K562 (cell line): ENCODE results near the gene NKIRAS2. TPM values are rescaled to one million over a fixed set of nuclear protein-coding genes. Genes with fewer than 3 reads are reported as not detected.

ENCODE experiments used
- CAMTA2 ChIP-seq: fragments of 250-450 bp; sonication (Bioruptor Pico); conservative IDR thresholded peaks from 2 replicates; pipeline ENCODE4 v1.5.1; 2022
- CREB1 ChIP-seq, 2 experiments: sonication (generic) in 1 of 2; formaldehyde crosslinking in 1 of 2; IDR thresholded peaks; 2 replicates each; pipeline versions ENCODE4 v1.6.1 to v1.8.0; 2012 to 2022; ENCODE audit warnings: inconsistent platforms in 1 of 2, mild to moderate bottlenecking in 1 of 2, missing genetic modification reagents in 1 of 2, moderate library complexity in 1 of 2
- EP400 ChIP-seq: fragments of 450-650 bp; IDR thresholded peaks from 2 replicates; pipeline ENCODE4 v1.6.1; 2017; ENCODE audit warnings: antibody characterized with exemption, mild to moderate bottlenecking, moderate library complexity
- JUND ChIP-seq, 2 experiments: IDR thresholded peaks; 2 replicates in 1 of 2; 3 replicates in 1 of 2; pipeline ENCODE4 v1.6.1; 2011; ENCODE audit warnings: borderline replicate concordance in 2 of 2, low read depth in 2 of 2, low read length in 2 of 2, improper control_type of control experiment in 1 of 2, missing biosample characterization in 1 of 2, missing genetic modification characterization in 1 of 2, missing genetic modification reagents in 1 of 2
- L3MBTL2 ChIP-seq: fragments of 450-650 bp; IDR thresholded peaks from 2 replicates; pipeline ENCODE4 v1.6.1; 2016; ENCODE audit warnings: mild to moderate bottlenecking, moderate library complexity
- NR1H2 ChIP-seq: sonication (generic); formaldehyde crosslinking; IDR thresholded peaks from 2 replicates; pipeline ENCODE4 v1.4.0; 2020; ENCODE audit warnings: mild to moderate bottlenecking, missing genetic modification reagents
- PML ChIP-seq: IDR thresholded peaks from 2 replicates; pipeline ENCODE4 v1.6.1; 2012; ENCODE audit warnings: low read length, inconsistent platforms
- PPARD ChIP-seq: fragments of 250-450 bp; sonication (Bioruptor Pico); IDR thresholded peaks from 2 replicates; pipeline ENCODE4 v1.8.0; 2022; ENCODE audit warnings: inconsistent platforms, mild to moderate bottlenecking, moderate library complexity
- SAFB ChIP-seq: fragments of 200-400 bp; formaldehyde crosslinking; IDR thresholded peaks from 2 replicates; pipeline ENCODE4 v1.6.1; 2017; ENCODE audit warnings: low read depth, low read length, borderline replicate concordance
- SMARCA4 ChIP-seq: fragments of 450-650 bp; IDR thresholded peaks from 2 replicates; pipeline ENCODE4 v1.6.1; 2016
- TRIM28 ChIP-seq: fragments of 450-650 bp; IDR thresholded peaks from 2 replicates; pipeline ENCODE4 v1.6.1; 2017
- ZNF347 ChIP-seq: fragments of 450-650 bp; formaldehyde crosslinking; IDR thresholded peaks from 2 replicates; pipeline ENCODE4 v1.4.0; 2020; ENCODE audit warnings: low read depth, mild to moderate bottlenecking, moderate library complexity
- ZNF445 ChIP-seq: fragments of 250-450 bp; sonication (Bioruptor Pico); IDR thresholded peaks from 2 replicates; pipeline ENCODE4 v1.4.0; 2020; ENCODE audit warnings: low read depth, mild to moderate bottlenecking, moderate library complexity
- ZNF507 ChIP-seq: conservative IDR thresholded peaks from 2 replicates; pipeline ENCODE4 v1.6.1; 2017; ENCODE audit warnings: missing genetic modification characterization, missing compliant biosample characterization
- polyA plus RNA-seq, 8 experiments: library from polyadenylated mRNA; depleted of rRNA in 4 of 8; stranded (reverse) in 5 of 8; unstranded in 3 of 8; fragments of >200 nt; fragmentation: Nextera tagmentation in 2 of 8; fragmentation: Illumina TruSeq in 1 of 8; extraction: Ambion mirVana in 2 of 8; extraction: Trizol in 1 of 8; gene quantifications; 2 replicates each; pipeline versions ENCODE4 v1.2.1 to v1.2.3, GENCODE V29; 2011 to 2014; ENCODE audit warnings: inconsistent platforms in 1 of 8, missing spikeins in 1 of 8
- total RNA-seq, 7 experiments: library from RNA; depleted of rRNA in 6 of 7; stranded (reverse); fragments of >200 nt in 6 of 7; fragmentation: Illumina TruSeq in 2 of 7; extraction: Trizol in 2 of 7; gene quantifications; 2 replicates each; pipeline versions ENCODE4 v1.2.1 to v1.2.3, GENCODE V29; 2011 to 2021; ENCODE audit warnings: low replicate concordance in 1 of 7
- TF ChIP-seq, protein P1 (sequence below): fragments of 250-450 bp; sonication (Bioruptor Pico); IDR thresholded peaks from 2 replicates; pipeline ENCODE4 v1.5.0; 2020; ENCODE audit warnings: mild to moderate bottlenecking, borderline replicate concordance
- TF ChIP-seq, protein P2 (sequence below): sonication (generic); formaldehyde crosslinking; IDR thresholded peaks from 2 replicates; pipeline ENCODE4 v1.8.1; 2023; ENCODE audit warnings: mild to moderate bottlenecking, missing genetic modification reagents
- TF ChIP-seq, protein P3 (sequence below): fragments of 450-650 bp; formaldehyde crosslinking; conservative IDR thresholded peaks from 2 replicates; pipeline ENCODE4 v1.4.0; 2022; ENCODE audit warnings: mild to moderate bottlenecking, missing genetic modification characterization
- TF ChIP-seq, protein P4 (sequence below), 2 experiments: fragments of 450-650 bp in 1 of 2; IDR thresholded peaks; 2 replicates each; pipeline ENCODE4 v1.6.1; 2011 to 2017; ENCODE audit warnings: low read depth in 2 of 2, antibody characterized with exemption in 1 of 2, borderline replicate concordance in 1 of 2, low read length in 1 of 2, mild to moderate bottlenecking in 1 of 2, mixed read lengths in 1 of 2; ENCODE audit not compliant: control insufficient read depth in 1 of 2

The NKIRAS2 gene
- total and polyA plus RNA-seq, 9 of the 15 experiments (the other 6 are each of a cell fraction or from before 2014, with no cell fraction given) = 10.1 to 65.5 (median 29.8) TPM

DNA sequence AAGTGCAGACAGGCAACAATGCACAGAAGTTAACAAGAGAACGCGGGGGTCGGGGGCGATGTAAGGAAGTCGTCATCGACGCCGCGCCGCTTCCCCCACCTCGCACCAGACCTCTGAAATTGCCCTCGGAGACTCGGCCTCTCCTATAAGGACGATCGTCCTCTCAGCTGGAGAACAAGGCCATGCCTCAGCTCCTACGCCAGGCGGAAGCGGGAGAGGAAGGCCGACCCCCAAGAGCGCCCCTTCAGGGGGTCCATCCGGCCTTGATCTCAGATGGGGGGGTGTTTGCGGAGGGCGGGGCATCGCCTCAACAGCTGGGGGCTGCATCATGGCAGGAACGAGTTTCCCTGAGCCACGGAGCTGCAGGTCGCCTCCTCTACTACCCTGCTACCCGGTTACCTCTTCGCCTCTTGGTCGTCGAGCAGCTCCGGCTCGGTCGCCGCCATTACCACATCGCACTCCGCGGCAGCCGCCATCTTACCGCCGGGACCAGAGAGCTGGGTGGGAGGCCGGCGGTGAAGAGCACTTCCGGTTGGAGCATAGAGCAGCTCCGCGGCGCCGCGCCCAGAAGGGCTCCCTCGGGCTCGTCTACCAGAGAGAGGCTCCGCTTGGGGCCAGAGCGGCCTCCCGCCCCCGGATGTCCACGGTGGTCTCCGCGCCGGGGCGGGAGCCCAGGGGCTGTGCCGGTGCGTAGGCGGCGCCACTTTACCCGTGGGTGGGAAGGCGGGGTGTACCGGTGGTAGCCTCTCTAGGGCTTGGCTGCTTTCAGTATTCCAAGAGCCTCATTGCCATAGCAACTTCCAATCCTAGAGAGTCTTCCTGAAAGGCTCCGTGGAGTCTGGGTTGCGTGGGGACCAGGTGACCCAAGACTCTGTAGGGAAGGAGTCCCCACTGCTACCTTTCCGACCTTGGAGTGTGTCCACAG, 2.7 kb upstream of the NKIRAS2 start, which contains the start of gene DNAJC7 (continued):
- TF ChIP-seq SMARCA4 = no peak
- peak; percentile 71; the same call in 1 of the 2 replicates for TF ChIP-seq SAFB
- no peak; the same call in none of the 2 replicates for TF ChIP-seq PML
- no peak for TF ChIP-seq ZNF347
- TF ChIP-seq, protein P1, sequence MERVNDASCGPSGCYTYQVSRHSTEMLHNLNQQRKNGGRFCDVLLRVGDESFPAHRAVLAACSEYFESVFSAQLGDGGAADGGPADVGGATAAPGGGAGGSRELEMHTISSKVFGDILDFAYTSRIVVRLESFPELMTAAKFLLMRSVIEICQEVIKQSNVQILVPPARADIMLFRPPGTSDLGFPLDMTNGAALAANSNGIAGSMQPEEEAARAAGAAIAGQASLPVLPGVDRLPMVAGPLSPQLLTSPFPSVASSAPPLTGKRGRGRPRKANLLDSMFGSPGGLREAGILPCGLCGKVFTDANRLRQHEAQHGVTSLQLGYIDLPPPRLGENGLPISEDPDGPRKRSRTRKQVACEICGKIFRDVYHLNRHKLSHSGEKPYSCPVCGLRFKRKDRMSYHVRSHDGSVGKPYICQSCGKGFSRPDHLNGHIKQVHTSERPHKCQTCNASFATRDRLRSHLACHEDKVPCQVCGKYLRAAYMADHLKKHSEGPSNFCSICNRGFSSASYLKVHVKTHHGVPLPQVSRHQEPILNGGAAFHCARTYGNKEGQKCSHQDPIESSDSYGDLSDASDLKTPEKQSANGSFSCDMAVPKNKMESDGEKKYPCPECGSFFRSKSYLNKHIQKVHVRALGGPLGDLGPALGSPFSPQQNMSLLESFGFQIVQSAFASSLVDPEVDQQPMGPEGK (CRISPR knock-in tag) = peak; percentile 50; the same call in 1 of the 2 replicates
- TF ChIP-seq, protein P2, sequence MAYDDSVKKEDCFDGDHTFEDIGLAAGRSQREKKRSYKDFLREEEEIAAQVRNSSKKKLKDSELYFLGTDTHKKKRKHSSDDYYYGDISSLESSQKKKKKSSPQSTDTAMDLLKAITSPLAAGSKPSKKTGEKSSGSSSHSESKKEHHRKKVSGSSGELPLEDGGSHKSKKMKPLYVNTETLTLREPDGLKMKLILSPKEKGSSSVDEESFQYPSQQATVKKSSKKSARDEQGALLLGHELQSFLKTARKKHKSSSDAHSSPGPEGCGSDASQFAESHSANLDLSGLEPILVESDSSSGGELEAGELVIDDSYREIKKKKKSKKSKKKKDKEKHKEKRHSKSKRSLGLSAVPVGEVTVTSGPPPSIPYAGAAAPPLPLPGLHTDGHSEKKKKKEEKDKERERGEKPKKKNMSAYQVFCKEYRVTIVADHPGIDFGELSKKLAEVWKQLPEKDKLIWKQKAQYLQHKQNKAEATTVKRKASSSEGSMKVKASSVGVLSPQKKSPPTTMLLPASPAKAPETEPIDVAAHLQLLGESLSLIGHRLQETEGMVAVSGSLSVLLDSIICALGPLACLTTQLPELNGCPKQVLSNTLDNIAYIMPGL (CRISPR knock-in tag) = peak; percentile 59; the same call in 1 of the 2 replicates
- no peak for TF ChIP-seq ZNF507
- peak; percentile 95 for TF ChIP-seq EP400
- no peak for TF ChIP-seq PPARD (CRISPR knock-in tag)
- peak; percentile 27 for TF ChIP-seq L3MBTL2
- TF ChIP-seq TRIM28 = no peak
- no peak for TF ChIP-seq NR1H2 (CRISPR knock-in tag)
- TF ChIP-seq JUND (IDR thresholded peaks at IDR 0.05; ENCODE audit: borderline replicate concordance, low read depth, low read length) = no peak; the same call in 1 of the 2 replicates
- no peak; the same call in 2 of the 3 replicates for TF ChIP-seq JUND (tag; IDR thresholded peaks at IDR 0.05; ENCODE audit: borderline replicate concordance, low read depth, low read length)
- peak; percentile 9 for TF ChIP-seq CREB1 (IDR thresholded peaks at IDR 0.05)
- TF ChIP-seq CREB1 (CRISPR knock-in tag; IDR thresholded peaks at IDR 0.05) = peak; percentile 11; the same call in 1 of the 2 replicates
- no peak for TF ChIP-seq CAMTA2 (CRISPR knock-in tag)
- no peak for TF ChIP-seq ZNF445 (CRISPR knock-in tag)
- TF ChIP-seq, protein P3, sequence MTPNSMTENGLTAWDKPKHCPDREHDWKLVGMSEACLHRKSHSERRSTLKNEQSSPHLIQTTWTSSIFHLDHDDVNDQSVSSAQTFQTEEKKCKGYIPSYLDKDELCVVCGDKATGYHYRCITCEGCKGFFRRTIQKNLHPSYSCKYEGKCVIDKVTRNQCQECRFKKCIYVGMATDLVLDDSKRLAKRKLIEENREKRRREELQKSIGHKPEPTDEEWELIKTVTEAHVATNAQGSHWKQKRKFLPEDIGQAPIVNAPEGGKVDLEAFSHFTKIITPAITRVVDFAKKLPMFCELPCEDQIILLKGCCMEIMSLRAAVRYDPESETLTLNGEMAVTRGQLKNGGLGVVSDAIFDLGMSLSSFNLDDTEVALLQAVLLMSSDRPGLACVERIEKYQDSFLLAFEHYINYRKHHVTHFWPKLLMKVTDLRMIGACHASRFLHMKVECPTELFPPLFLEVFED = no peak; the same call in 1 of the 2 replicates
- TF ChIP-seq, protein P4, sequence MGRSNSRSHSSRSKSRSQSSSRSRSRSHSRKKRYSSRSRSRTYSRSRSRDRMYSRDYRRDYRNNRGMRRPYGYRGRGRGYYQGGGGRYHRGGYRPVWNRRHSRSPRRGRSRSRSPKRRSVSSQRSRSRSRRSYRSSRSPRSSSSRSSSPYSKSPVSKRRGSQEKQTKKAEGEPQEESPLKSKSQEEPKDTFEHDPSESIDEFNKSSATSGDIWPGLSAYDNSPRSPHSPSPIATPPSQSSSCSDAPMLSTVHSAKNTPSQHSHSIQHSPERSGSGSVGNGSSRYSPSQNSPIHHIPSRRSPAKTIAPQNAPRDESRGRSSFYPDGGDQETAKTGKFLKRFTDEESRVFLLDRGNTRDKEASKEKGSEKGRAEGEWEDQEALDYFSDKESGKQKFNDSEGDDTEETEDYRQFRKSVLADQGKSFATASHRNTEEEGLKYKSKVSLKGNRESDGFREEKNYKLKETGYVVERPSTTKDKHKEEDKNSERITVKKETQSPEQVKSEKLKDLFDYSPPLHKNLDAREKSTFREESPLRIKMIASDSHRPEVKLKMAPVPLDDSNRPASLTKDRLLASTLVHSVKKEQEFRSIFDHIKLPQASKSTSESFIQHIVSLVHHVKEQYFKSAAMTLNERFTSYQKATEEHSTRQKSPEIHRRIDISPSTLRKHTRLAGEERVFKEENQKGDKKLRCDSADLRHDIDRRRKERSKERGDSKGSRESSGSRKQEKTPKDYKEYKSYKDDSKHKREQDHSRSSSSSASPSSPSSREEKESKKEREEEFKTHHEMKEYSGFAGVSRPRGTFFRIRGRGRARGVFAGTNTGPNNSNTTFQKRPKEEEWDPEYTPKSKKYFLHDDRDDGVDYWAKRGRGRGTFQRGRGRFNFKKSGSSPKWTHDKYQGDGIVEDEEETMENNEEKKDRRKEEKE (IDR thresholded peaks at IDR 0.05; ENCODE audit: borderline replicate concordance in 1 of 2, control insufficient read depth in 1 of 2, low read depth in 2 of 2, low read length in 1 of 2) = no peak
